ENCODE data around the gene MAL.

- TF ChIP-seq EZH2 (IDR thresholded peaks at IDR 0.05; ENCODE audit: insufficient read depth, poor library complexity, severe bottlenecking) (no peak), EZH2phosphoT487 (IDR thresholded peaks at IDR 0.05; ENCODE audit: insufficient read depth, low read depth) (no peak)
These were observed 51.4 kb downstream of the MAL start for GRCh38 chr2:95076705-95077529.
